Measurements from ENCODE around the gene RAPGEF1.
"Not testable (repeated sequence)": the region's sequence is repeated elsewhere in the genome, so short reads cannot be mapped to it uniquely, and the experiment has no call there.

Gene RAPGEF1

GRCh38 chr9:131762356-131762932, 22.6 kb upstream of the RAPGEF1 start:
- H3K36me3 ChIP-seq (ENCODE audit: control insufficient read depth in 4 of 4, insufficient read depth in 4 of 4, low read length in 3 of 4) = no peaks in the 10 kb centered on the region
- POLR2A ChIA-PET = no interaction called here
- peaks cover 3 to 27% (median 8%) of the 10 kb centered on the region in 5 experiments for H3K27me3 ChIP-seq (replicated peaks in 2 of 5; ENCODE audit: control insufficient read depth in 4 of 5, insufficient read depth in 5 of 5, low read length in 4 of 5)
- H3K4me1 ChIP-seq (ENCODE audit: control extremely low read depth in 1 of 4, control insufficient read depth in 4 of 4, insufficient read depth in 4 of 4, low read length in 3 of 4) = peaks cover 0 to 3% (median 1%) of the 10 kb centered on the region in 4 experiments
- H3K27ac ChIP-seq (ENCODE audit: insufficient read depth in 1 of 2, low read depth in 1 of 2, low read length in 2 of 2, poor library complexity in 1 of 2, severe bottlenecking in 2 of 2) = no peak overlapping the region
- DNase-seq = peak; percentile 60 to 74 (median 69)
- no peak overlapping the region for H3K4me3 ChIP-seq (ENCODE audit: control insufficient read depth in 1 of 7, extremely low read depth in 1 of 7, insufficient read depth in 4 of 7, low read depth in 2 of 7, low read length in 6 of 7)
- CTCF ChIA-PET = interaction anchor here (0.7 to 5.5 kb wide), 8 partner anchors 13 to 535 kb away, joined by 3 to 28 read pairs (median 3); no protein-coding TSS in a partner anchor
- 17% methylated on average over 35 of the region's 38 CpGs for WGBS (ENCODE audit: insufficient coverage)
- no peaks in the 10 kb centered on the region for H3K9me3 ChIP-seq (ENCODE audit: control extremely low read depth in 1 of 5, control insufficient read depth in 4 of 5, insufficient read depth in 2 of 5, low read depth in 1 of 5, low read length in 4 of 5)

GRCh38 chr9:131759017-131759647, 19.3 kb upstream of the RAPGEF1 start:
- 74% methylated on average over 4 of the region's 4 CpGs for WGBS (ENCODE audit: insufficient coverage)
- no peaks in the 10 kb centered on the region for H3K9me3 ChIP-seq (ENCODE audit: control extremely low read depth in 1 of 5, control insufficient read depth in 4 of 5, insufficient read depth in 2 of 5, low read depth in 1 of 5, low read length in 4 of 5)
- no peaks in the 10 kb centered on the region for H3K36me3 ChIP-seq (ENCODE audit: control insufficient read depth in 4 of 4, insufficient read depth in 4 of 4, low read length in 3 of 4)
- peaks cover 3 to 15% (median 5%) of the 10 kb centered on the region in 5 experiments for H3K27me3 ChIP-seq (replicated peaks in 2 of 5; ENCODE audit: control insufficient read depth in 4 of 5, insufficient read depth in 5 of 5, low read length in 4 of 5)
- DNase-seq = no peak
- peaks cover 0 to 4% (median 1%) of the 10 kb centered on the region in 4 experiments for H3K4me1 ChIP-seq (ENCODE audit: control extremely low read depth in 1 of 4, control insufficient read depth in 4 of 4, insufficient read depth in 4 of 4, low read length in 3 of 4)
- ChIA-PET POLR2A (no interaction called here), CTCF (interaction anchor here (0.7 to 5.5 kb wide), 14 partner anchors 10 to 510 kb away, joined by 3 to 28 read pairs (median 4); no protein-coding TSS in a partner anchor)
- no peak overlapping the region for H3K4me3 ChIP-seq (ENCODE audit: control insufficient read depth in 1 of 7, extremely low read depth in 1 of 7, insufficient read depth in 4 of 7, low read depth in 2 of 7, low read length in 6 of 7)
- no peak overlapping the region for H3K27ac ChIP-seq (ENCODE audit: insufficient read depth in 1 of 2, low read depth in 1 of 2, low read length in 2 of 2, poor library complexity in 1 of 2, severe bottlenecking in 2 of 2)

- no peak overlapping the region for H3K4me3 ChIP-seq (ENCODE audit: control insufficient read depth in 1 of 7, extremely low read depth in 1 of 7, insufficient read depth in 4 of 7, low read depth in 2 of 7, low read length in 6 of 7)
- peaks cover 3 to 15% (median 5%) of the 10 kb centered on the region in 5 experiments for H3K27me3 ChIP-seq (replicated peaks in 2 of 5; ENCODE audit: control insufficient read depth in 4 of 5, insufficient read depth in 5 of 5, low read length in 4 of 5)
- no peaks in the 10 kb centered on the region for H3K36me3 ChIP-seq (ENCODE audit: control insufficient read depth in 4 of 4, insufficient read depth in 4 of 4, low read length in 3 of 4)
- POLR2A ChIA-PET = no interaction called here
- H3K9me3 ChIP-seq (ENCODE audit: control extremely low read depth in 1 of 5, control insufficient read depth in 4 of 5, insufficient read depth in 2 of 5, low read depth in 1 of 5, low read length in 4 of 5) = no peaks in the 10 kb centered on the region
- DNase-seq = no peak
- WGBS (ENCODE audit: insufficient coverage) = 29% methylated on average over 1 of the region's 4 CpGs
- peaks cover 0 to 4% (median under 1%) of the 10 kb centered on the region in 4 experiments for H3K4me1 ChIP-seq (ENCODE audit: control extremely low read depth in 1 of 4, control insufficient read depth in 4 of 4, insufficient read depth in 4 of 4, low read length in 3 of 4)
- CTCF ChIA-PET = interaction anchor here (0.6 to 4.5 kb wide), 11 partner anchors 8 to 804 kb away, joined by 3 to 17 read pairs (median 5); no protein-coding TSS in a partner anchor
- H3K27ac ChIP-seq (ENCODE audit: insufficient read depth in 1 of 2, low read depth in 1 of 2, low read length in 2 of 2, poor library complexity in 1 of 2, severe bottlenecking in 2 of 2) = no peak overlapping the region
Measured at GRCh38 chr9:131757549-131757948, 17.7 kb upstream of the RAPGEF1 start.

- peak; percentile 83 to 92 (median 91) for DNase-seq
- Histone ChIP-seq H3K27me3 (replicated peaks in 2 of 5; ENCODE audit: control insufficient read depth in 4 of 5, insufficient read depth in 5 of 5, low read length in 4 of 5) (peaks cover 3 to 10% (median 5%) of the 10 kb centered on the region in 5 experiments), H3K4me1 (ENCODE audit: control extremely low read depth in 1 of 4, control insufficient read depth in 4 of 4, insufficient read depth in 4 of 4, low read length in 3 of 4) (peaks cover 0 to 2% (median 0%) of the 10 kb centered on the region in 4 experiments), H3K4me3 (ENCODE audit: control insufficient read depth in 1 of 7, extremely low read depth in 1 of 7, insufficient read depth in 4 of 7, low read depth in 2 of 7, low read length in 6 of 7) (no peak overlapping the region), H3K9me3 (ENCODE audit: control extremely low read depth in 1 of 5, control insufficient read depth in 4 of 5, insufficient read depth in 2 of 5, low read depth in 1 of 5, low read length in 4 of 5) (no peaks in the 10 kb centered on the region), H3K27ac (ENCODE audit: insufficient read depth in 1 of 2, low read depth in 1 of 2, low read length in 2 of 2, poor library complexity in 1 of 2, severe bottlenecking in 2 of 2) (no peak overlapping the region), H3K36me3 (ENCODE audit: control insufficient read depth in 4 of 4, insufficient read depth in 4 of 4, low read length in 3 of 4) (no peaks in the 10 kb centered on the region)
- ChIA-PET CTCF (interaction anchor here (1.2 to 2.0 kb wide), 2 partner anchors 507 to 509 kb away, joined by 3 to 9 read pairs; no protein-coding TSS in a partner anchor), POLR2A (no interaction called here)
- 23% methylated on average over 7 of the region's 13 CpGs for WGBS (ENCODE audit: insufficient coverage)
Measured at GRCh38 chr9:131755541-131756198, 15.8 kb upstream of the RAPGEF1 start.

- H3K9me3 ChIP-seq (ENCODE audit: control extremely low read depth in 1 of 5, control insufficient read depth in 4 of 5, insufficient read depth in 2 of 5, low read depth in 1 of 5, low read length in 4 of 5) = no peaks in the 10 kb centered on the region
- POLR2A ChIA-PET = no interaction called here
- no peaks in the 10 kb centered on the region for H3K36me3 ChIP-seq (ENCODE audit: control insufficient read depth in 4 of 4, insufficient read depth in 4 of 4, low read length in 3 of 4)
- peaks cover 3 to 10% (median 5%) of the 10 kb centered on the region in 5 experiments for H3K27me3 ChIP-seq (replicated peaks in 2 of 5; ENCODE audit: control insufficient read depth in 4 of 5, insufficient read depth in 5 of 5, low read length in 4 of 5)
- CTCF ChIA-PET = no interaction called here
- H3K4me1 ChIP-seq (ENCODE audit: control extremely low read depth in 1 of 4, control insufficient read depth in 4 of 4, insufficient read depth in 4 of 4, low read length in 3 of 4) = peaks cover 0 to 2% (median 0%) of the 10 kb centered on the region in 4 experiments
- H3K4me3 ChIP-seq (ENCODE audit: control insufficient read depth in 1 of 7, extremely low read depth in 1 of 7, insufficient read depth in 4 of 7, low read depth in 2 of 7, low read length in 6 of 7) = no peak overlapping the region
- DNase-seq = no peak
- WGBS (ENCODE audit: insufficient coverage) = 96% methylated on average over 4 of the region's 6 CpGs
- H3K27ac ChIP-seq (ENCODE audit: insufficient read depth in 1 of 2, low read depth in 1 of 2, low read length in 2 of 2, poor library complexity in 1 of 2, severe bottlenecking in 2 of 2) = no peak overlapping the region
Measured at GRCh38 chr9:131754846-131755245, 15.0 kb upstream of the RAPGEF1 start.

GRCh38 chr9:131753751-131754150, 13.9 kb upstream of the RAPGEF1 start:
- not testable (repeated sequence) for H3K4me1 ChIP-seq (ENCODE audit: control extremely low read depth in 1 of 4, control insufficient read depth in 4 of 4, insufficient read depth in 4 of 4, low read length in 3 of 4); H3K4me3 ChIP-seq (ENCODE audit: control insufficient read depth in 1 of 7, extremely low read depth in 1 of 7, insufficient read depth in 4 of 7, low read depth in 2 of 7, low read length in 6 of 7); H3K27me3 ChIP-seq (replicated peaks in 2 of 5; ENCODE audit: control insufficient read depth in 4 of 5, insufficient read depth in 5 of 5, low read length in 4 of 5); H3K27ac ChIP-seq (ENCODE audit: insufficient read depth in 1 of 2, low read depth in 1 of 2, low read length in 2 of 2, poor library complexity in 1 of 2, severe bottlenecking in 2 of 2); H3K36me3 ChIP-seq (ENCODE audit: control insufficient read depth in 4 of 4, insufficient read depth in 4 of 4, low read length in 3 of 4); H3K9me3 ChIP-seq (ENCODE audit: control extremely low read depth in 1 of 5, control insufficient read depth in 4 of 5, insufficient read depth in 2 of 5, low read depth in 1 of 5, low read length in 4 of 5); DNase-seq
- ChIA-PET CTCF (interaction anchor here (1.1 to 1.2 kb wide), 3 partner anchors 11 to 161 kb away, joined by 3 read pairs; no protein-coding TSS in a partner anchor), POLR2A (interaction anchor here (0.7 kb wide), 1 partner anchor 194 kb away, joined by 5 read pairs; no protein-coding TSS in a partner anchor)
- WGBS (ENCODE audit: insufficient coverage) = 98% methylated on average over 7 of the region's 9 CpGs

Measured in common myeloid progenitor, CD34-positive (primary cell).